ENCODE data around the gene MIP. TPM values are rescaled to one million over a fixed set of nuclear protein-coding genes. Genes with fewer than 3 reads are reported as not detected.

The MIP gene
- total and polyA plus RNA-seq, 7 donors = 0.09 TPM; not detected in 6

- 87 to 92% methylated on average over 1 of the region's 1 CpG for WGBS, 2 donors
- Histone ChIP-seq H3K27me3 (no peaks in the 10 kb centered on the region), H3K4me1 (peaks cover 0 to 18% (median 17%) of the 10 kb centered on the region in 4 donors), H3K4me3 (no peak overlapping the region), H3K27ac (no peak overlapping the region), H3K9me3 (no peaks in the 10 kb centered on the region), H3K36me3 (no peaks in the 10 kb centered on the region)
- TF ChIP-seq POLR2A (IDR thresholded peaks at IDR 0.05) = no peak
- TF ChIP-seq EP300 (IDR thresholded peaks at IDR 0.05) = no peak
- TF ChIP-seq CTCF (IDR thresholded peaks at IDR 0.05) = no peak
- TF ChIP-seq POLR2AphosphoS5 (IDR thresholded peaks at IDR 0.05) = no peak
- intact Hi-C loops (cut with DNase I) = no loop called here
- no peak for DNase-seq
Measured at GRCh38 chr12:56484566-56484965, 30.1 kb upstream of the MIP start.

- H3K4me1 ChIP-seq = no peaks in the 10 kb centered on the region
- WGBS, 2 donors = 94 to 96% methylated on average over 7 of the region's 7 CpGs
Measured at GRCh38 chr12:56479625-56480024, 25.2 kb upstream of the MIP start.

GRCh38 chr12:56477521-56478225, 23.2 kb upstream of the MIP start:
- H3K4me3 ChIP-seq = no peak overlapping the region
- DNase-seq = no peak
- 87 to 91% methylated on average over 6 of the region's 6 CpGs for WGBS, 2 donors
- no peak overlapping the region for H3K27ac ChIP-seq
- H3K27me3 ChIP-seq = no peaks in the 10 kb centered on the region
- intact Hi-C loops (cut with DNase I) = no loop called here
- no peak for TF ChIP-seq POLR2A (IDR thresholded peaks at IDR 0.05)
- TF ChIP-seq EP300 (IDR thresholded peaks at IDR 0.05) = no peak
- no peak for TF ChIP-seq CTCF (IDR thresholded peaks at IDR 0.05)
- no peak for TF ChIP-seq POLR2AphosphoS5 (IDR thresholded peaks at IDR 0.05)
- H3K4me1 ChIP-seq = no peaks in the 10 kb centered on the region
- no peaks in the 10 kb centered on the region for H3K9me3 ChIP-seq
- no peaks in the 10 kb centered on the region for H3K36me3 ChIP-seq

More at GRCh38 chr12:56479625-56480024, 25.2 kb upstream of the MIP start:
- Histone ChIP-seq H3K27me3 (no peaks in the 10 kb centered on the region), H3K27ac (no peak overlapping the region), H3K9me3 (no peaks in the 10 kb centered on the region), H3K4me3 (no peak overlapping the region), H3K36me3 (no peaks in the 10 kb centered on the region)
- TF ChIP-seq CTCF (IDR thresholded peaks at IDR 0.05) = no peak
- TF ChIP-seq POLR2A (IDR thresholded peaks at IDR 0.05) = no peak
- no peak for TF ChIP-seq EP300 (IDR thresholded peaks at IDR 0.05)
- TF ChIP-seq POLR2AphosphoS5 (IDR thresholded peaks at IDR 0.05) = no peak
- no peak for DNase-seq
- intact Hi-C loops (cut with DNase I) = no loop called here

- H3K4me1 ChIP-seq = no peaks in the 10 kb centered on the region
- no peak overlapping the region for H3K4me3 ChIP-seq
- intact Hi-C loops (cut with DNase I) = no loop called here
- DNase-seq = no peak
- TF ChIP-seq CTCF (IDR thresholded peaks at IDR 0.05) = no peak
- TF ChIP-seq EP300 (IDR thresholded peaks at IDR 0.05) = no peak
- no peak for TF ChIP-seq POLR2A (IDR thresholded peaks at IDR 0.05)
- TF ChIP-seq POLR2AphosphoS5 (IDR thresholded peaks at IDR 0.05) = no peak
- H3K27ac ChIP-seq = no peak overlapping the region
- H3K36me3 ChIP-seq = no peaks in the 10 kb centered on the region
- WGBS, 2 donors = 84 to 88% methylated on average over 1 of the region's 1 CpG
- H3K9me3 ChIP-seq = no peaks in the 10 kb centered on the region
- no peaks in the 10 kb centered on the region for H3K27me3 ChIP-seq
Measured at GRCh38 chr12:56476972-56477432, 22.5 kb upstream of the MIP start.

Data from sigmoid colon (tissue), 7 donors.